Measurements from ENCODE around the gene FILIP1L.

GRCh38 chr3:100029052-100029451 lies 85.2 kb downstream of the FILIP1L start:
- TF ChIP-seq, protein P1, sequence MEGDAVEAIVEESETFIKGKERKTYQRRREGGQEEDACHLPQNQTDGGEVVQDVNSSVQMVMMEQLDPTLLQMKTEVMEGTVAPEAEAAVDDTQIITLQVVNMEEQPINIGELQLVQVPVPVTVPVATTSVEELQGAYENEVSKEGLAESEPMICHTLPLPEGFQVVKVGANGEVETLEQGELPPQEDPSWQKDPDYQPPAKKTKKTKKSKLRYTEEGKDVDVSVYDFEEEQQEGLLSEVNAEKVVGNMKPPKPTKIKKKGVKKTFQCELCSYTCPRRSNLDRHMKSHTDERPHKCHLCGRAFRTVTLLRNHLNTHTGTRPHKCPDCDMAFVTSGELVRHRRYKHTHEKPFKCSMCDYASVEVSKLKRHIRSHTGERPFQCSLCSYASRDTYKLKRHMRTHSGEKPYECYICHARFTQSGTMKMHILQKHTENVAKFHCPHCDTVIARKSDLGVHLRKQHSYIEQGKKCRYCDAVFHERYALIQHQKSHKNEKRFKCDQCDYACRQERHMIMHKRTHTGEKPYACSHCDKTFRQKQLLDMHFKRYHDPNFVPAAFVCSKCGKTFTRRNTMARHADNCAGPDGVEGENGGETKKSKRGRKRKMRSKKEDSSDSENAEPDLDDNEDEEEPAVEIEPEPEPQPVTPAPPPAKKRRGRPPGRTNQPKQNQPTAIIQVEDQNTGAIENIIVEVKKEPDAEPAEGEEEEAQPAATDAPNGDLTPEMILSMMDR (IDR thresholded peaks at IDR 0.05 in 4 of 5, conservative IDR thresholded peaks at IDR 0.05 in 1 of 5) = no peak
- no peak for TF ChIP-seq POLR2A (IDR thresholded peaks at IDR 0.05)
